Activated naive CD8-positive, alpha-beta T cell (primary cell): Measurements from ENCODE around the gene OLFML2A.

Source experiments
- H3K27ac Mint-ChIP-seq: one replicate; pipeline ENCODE4 v1.8.0; 2021; ENCODE audit warnings: mixed read lengths
- H3K27me3 Mint-ChIP-seq: one replicate; pipeline ENCODE4 v1.8.0; 2021; ENCODE audit warnings: mixed read lengths
- H3K36me3 Mint-ChIP-seq: one replicate; pipeline ENCODE4 v1.8.0; 2021; ENCODE audit warnings: mixed read lengths
- H3K4me1 Mint-ChIP-seq: one replicate; pipeline ENCODE4 v1.8.0; 2021; ENCODE audit warnings: low read depth, mixed read lengths
- H3K4me3 Mint-ChIP-seq: one replicate; pipeline ENCODE4 v1.8.0; 2021; ENCODE audit warnings: mild to moderate bottlenecking, mixed read lengths
- H3K9me3 Mint-ChIP-seq: one replicate; pipeline ENCODE4 v1.8.0; 2021; ENCODE audit warnings: low read depth, mixed read lengths

OLFML2A gene

GRCh38 chr9:124810663-124811355 lies 33.9 kb downstream of the OLFML2A start:
- Mint-ChIP-seq H3K4me3 (no peak overlapping the region), H3K36me3 (no peaks in the 10 kb centered on the region), H3K4me1 (no peaks in the 10 kb centered on the region), H3K9me3 (no peaks in the 10 kb centered on the region), H3K27ac (no peak overlapping the region), H3K27me3 (peaks cover 2% of the 10 kb centered on the region)

GRCh38 chr9:124812441-124812876 lies 35.5 kb downstream of the OLFML2A start:
- no peaks in the 10 kb centered on the region for H3K4me1 Mint-ChIP-seq
- peaks cover under 1% of the 10 kb centered on the region for H3K27me3 Mint-ChIP-seq
- H3K27ac Mint-ChIP-seq, result no peak overlapping the region
- H3K36me3 Mint-ChIP-seq, result no peaks in the 10 kb centered on the region
- no peaks in the 10 kb centered on the region for H3K9me3 Mint-ChIP-seq
- H3K4me3 Mint-ChIP-seq, result no peak overlapping the region

- H3K27me3 Mint-ChIP-seq, result peaks cover 1% of the 10 kb centered on the region
- H3K4me1 Mint-ChIP-seq, result no peaks in the 10 kb centered on the region
- no peaks in the 10 kb centered on the region for H3K36me3 Mint-ChIP-seq
- H3K27ac Mint-ChIP-seq, result no peak overlapping the region
- H3K9me3 Mint-ChIP-seq, result no peaks in the 10 kb centered on the region
- no peak overlapping the region for H3K4me3 Mint-ChIP-seq
Observed at GRCh38 chr9:124813041-124813440, 36.1 kb downstream of the OLFML2A start.

- H3K27me3 Mint-ChIP-seq, result peaks cover 3% of the 10 kb centered on the region
- no peak overlapping the region for H3K4me3 Mint-ChIP-seq
Observed at GRCh38 chr9:124813501-124814163, 36.7 kb downstream of the OLFML2A start.

GRCh38 chr9:124814164-124814535 lies 37.2 kb downstream of the OLFML2A start:
- Mint-ChIP-seq H3K9me3 (no peaks in the 10 kb centered on the region), H3K4me3 (no peak overlapping the region), H3K27ac (no peak overlapping the region), H3K27me3 (peaks cover 3% of the 10 kb centered on the region), H3K36me3 (no peaks in the 10 kb centered on the region), H3K4me1 (no peaks in the 10 kb centered on the region)

More at GRCh38 chr9:124813501-124814163, 36.7 kb downstream of the OLFML2A start:
- Mint-ChIP-seq H3K4me1 (no peaks in the 10 kb centered on the region), H3K36me3 (no peaks in the 10 kb centered on the region), H3K9me3 (no peaks in the 10 kb centered on the region), H3K27ac (no peak overlapping the region)

- no peak overlapping the region for H3K27ac Mint-ChIP-seq
- H3K4me3 Mint-ChIP-seq, result no peak overlapping the region
- no peaks in the 10 kb centered on the region for H3K36me3 Mint-ChIP-seq
- no peaks in the 10 kb centered on the region for H3K4me1 Mint-ChIP-seq
- no peaks in the 10 kb centered on the region for H3K9me3 Mint-ChIP-seq
- peaks cover 3% of the 10 kb centered on the region for H3K27me3 Mint-ChIP-seq
Observed at GRCh38 chr9:124815601-124816000, 38.7 kb downstream of the OLFML2A start.

- no peaks in the 10 kb centered on the region for H3K9me3 Mint-ChIP-seq
- H3K4me1 Mint-ChIP-seq, result no peaks in the 10 kb centered on the region
- H3K4me3 Mint-ChIP-seq, result no peak overlapping the region
- no peak overlapping the region for H3K27ac Mint-ChIP-seq
- no peaks in the 10 kb centered on the region for H3K36me3 Mint-ChIP-seq
- H3K27me3 Mint-ChIP-seq, result peaks cover 3% of the 10 kb centered on the region
Observed at GRCh38 chr9:124818431-124819281, 41.7 kb downstream of the OLFML2A start.

GRCh38 chr9:124820698-124821623 lies 44.0 kb downstream of the OLFML2A start:
- H3K36me3 Mint-ChIP-seq, result no peaks in the 10 kb centered on the region
- peaks cover 3% of the 10 kb centered on the region for H3K27me3 Mint-ChIP-seq
- H3K4me1 Mint-ChIP-seq, result no peaks in the 10 kb centered on the region
- no peak overlapping the region for H3K27ac Mint-ChIP-seq
- no peak overlapping the region for H3K4me3 Mint-ChIP-seq
- no peaks in the 10 kb centered on the region for H3K9me3 Mint-ChIP-seq

GRCh38 chr9:124828489-124829333 lies 51.8 kb downstream of the OLFML2A start:
- Mint-ChIP-seq H3K4me3 (no peak overlapping the region), H3K9me3 (peaks cover 5% of the 10 kb centered on the region), H3K36me3 (no peaks in the 10 kb centered on the region), H3K4me1 (no peaks in the 10 kb centered on the region), H3K27ac (no peak overlapping the region), H3K27me3 (peaks cover 2% of the 10 kb centered on the region)

GRCh38 chr9:124829334-124829669 lies 52.4 kb downstream of the OLFML2A start:
- peaks cover 2% of the 10 kb centered on the region for H3K27me3 Mint-ChIP-seq
- H3K4me3 Mint-ChIP-seq, result no peak overlapping the region
- H3K9me3 Mint-ChIP-seq, result peaks cover 5% of the 10 kb centered on the region
- no peaks in the 10 kb centered on the region for H3K4me1 Mint-ChIP-seq
- no peak overlapping the region for H3K27ac Mint-ChIP-seq
- no peaks in the 10 kb centered on the region for H3K36me3 Mint-ChIP-seq

- no peak overlapping the region for H3K27ac Mint-ChIP-seq
- no peaks in the 10 kb centered on the region for H3K4me1 Mint-ChIP-seq
- H3K4me3 Mint-ChIP-seq, result no peak overlapping the region
- H3K27me3 Mint-ChIP-seq, result peaks cover 2% of the 10 kb centered on the region
- H3K36me3 Mint-ChIP-seq, result no peaks in the 10 kb centered on the region
- peaks cover 5% of the 10 kb centered on the region for H3K9me3 Mint-ChIP-seq
Observed at GRCh38 chr9:124830593-124830992, 53.7 kb downstream of the OLFML2A start.

GRCh38 chr9:124831642-124832364 lies 54.9 kb downstream of the OLFML2A start:
- Mint-ChIP-seq H3K27ac (no peak overlapping the region), H3K9me3 (no peaks in the 10 kb centered on the region), H3K4me3 (no peak overlapping the region), H3K27me3 (peaks cover 2% of the 10 kb centered on the region), H3K36me3 (no peaks in the 10 kb centered on the region), H3K4me1 (no peaks in the 10 kb centered on the region)

GRCh38 chr9:124834591-124834990 lies 57.7 kb downstream of the OLFML2A start:
- Mint-ChIP-seq H3K36me3 (no peaks in the 10 kb centered on the region), H3K4me1 (no peaks in the 10 kb centered on the region), H3K27ac (no peak overlapping the region), H3K9me3 (no peaks in the 10 kb centered on the region), H3K27me3 (peaks cover 9% of the 10 kb centered on the region), H3K4me3 (no peak overlapping the region)
